NT2/D1 (cell line): ENCODE measurements around the gene DOCK8.

Experiments used
- SUZ12 ChIP-seq: IDR thresholded peaks from 2 replicates; pipeline ENCODE4 v1.6.1; 2011; ENCODE audit not compliant: insufficient read length, insufficient read depth; ENCODE audit errors: extremely low read depth
- YY1 ChIP-seq: IDR thresholded peaks from 2 replicates; pipeline ENCODE4 v1.6.1; 2011; ENCODE audit not compliant: insufficient read length, insufficient read depth
- ZNF274 ChIP-seq: IDR thresholded peaks from 2 replicates; pipeline ENCODE4 v1.6.1; 2011; ENCODE audit warnings: mild to moderate bottlenecking, low read depth, low read length

GRCh38 chr9:503881-504852 lies 289.5 kb downstream of the DOCK8 start, which contains the start of gene KANK1:
- TF ChIP-seq ZNF274: no peak
- no peak for TF ChIP-seq YY1
- TF ChIP-seq SUZ12: no peak
